GM23338 (cell line): ENCODE measurements around the gene ZNF783.
"Not testable (repeated sequence)": the region's sequence is repeated elsewhere in the genome, so short reads cannot be mapped to it uniquely, and the experiment has no call there.

Experiments used
- CTCF ChIP-seq, 2 experiments: fragments of 200-600 bp in 1 of 2; sonication (generic) in 1 of 2; conservative IDR thresholded peaks; 2 replicates each; pipeline versions ENCODE4 v1.5.1 to v1.6.1; 2016 to 2017; ENCODE audit warnings: antibody characterized with exemption in 2 of 2, low read depth in 2 of 2, mild to moderate bottlenecking in 2 of 2, moderate library complexity in 1 of 2
- EZH2 ChIP-seq: fragments of 200-600 bp; sonication (generic); IDR thresholded peaks from one replicate; pipeline ENCODE4 v1.8.0; 2017; ENCODE audit warnings: antibody characterized with exemption, mild to moderate bottlenecking, low read depth; ENCODE audit not compliant: unreplicated experiment
- POLR2AphosphoS5 ChIP-seq: IDR thresholded peaks from 2 replicates; pipeline ENCODE4 v1.6.1; 2016; ENCODE audit warnings: antibody characterized with exemption, low read depth

GRCh38 chr7:149274424-149274823 is 12.4 kb downstream of the ZNF783 start:
- not testable (repeated sequence) for TF ChIP-seq EZH2; CTCF (conservative IDR thresholded peaks at IDR 0.05; ENCODE audit: low read depth in 2 of 2); POLR2AphosphoS5
